C4-2B (cell line): ENCODE measurements around the gene DDR1.
A peak's percentile ranks its signal among the peaks of the same experiment; 100 is the strongest.

Experiments
- ZFX ChIP-seq: fragments of 450-650 bp; IDR thresholded peaks from 2 replicates; pipeline ENCODE4 v1.6.1; 2017
- TF ChIP-seq, protein P1 (sequence below): fragments of 450-650 bp; conservative IDR thresholded peaks from 2 replicates; pipeline ENCODE4 v1.5.1; 2017; ENCODE audit warnings: mild to moderate bottlenecking

DNA sequence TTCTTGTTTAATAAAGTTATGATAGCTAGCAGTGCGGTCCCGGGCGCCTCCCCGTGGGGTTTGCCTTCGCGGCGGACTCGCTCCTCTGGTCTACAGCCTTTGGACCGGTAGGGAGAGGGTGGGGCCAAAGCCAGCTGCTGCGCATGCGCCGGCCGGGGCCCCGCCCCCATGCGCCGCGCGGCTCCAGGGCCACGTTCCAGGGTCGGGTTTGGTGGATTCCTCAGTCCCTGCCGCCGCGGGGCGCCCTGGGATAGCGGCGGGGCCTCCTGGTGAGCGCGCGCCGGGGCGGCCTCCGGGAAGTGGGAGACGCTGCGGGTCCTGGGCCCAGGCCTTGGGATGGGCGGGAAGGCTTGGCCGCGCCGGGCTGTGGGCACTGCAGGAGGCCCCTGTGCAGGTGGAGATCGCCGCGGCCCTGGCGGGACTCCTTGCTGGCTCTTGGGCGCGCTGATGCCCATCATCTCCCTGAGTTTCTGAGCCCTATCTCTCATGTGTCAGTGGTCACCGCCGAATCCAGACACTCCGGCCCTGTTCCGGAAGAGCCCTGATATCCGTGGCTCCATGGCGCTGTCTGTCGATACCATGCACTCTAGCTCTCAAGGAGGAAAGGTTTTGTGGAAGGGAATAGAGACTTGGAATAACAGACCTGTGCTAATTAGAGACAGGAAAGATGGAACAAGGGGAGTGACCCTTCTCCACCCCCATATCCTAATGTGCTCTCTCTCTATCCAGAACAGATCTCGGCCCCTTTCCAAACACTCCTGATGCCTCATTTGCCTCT is 29.9 kb downstream of the DDR1 start, which contains the start of gene VARS2:
- TF ChIP-seq, protein P1, sequence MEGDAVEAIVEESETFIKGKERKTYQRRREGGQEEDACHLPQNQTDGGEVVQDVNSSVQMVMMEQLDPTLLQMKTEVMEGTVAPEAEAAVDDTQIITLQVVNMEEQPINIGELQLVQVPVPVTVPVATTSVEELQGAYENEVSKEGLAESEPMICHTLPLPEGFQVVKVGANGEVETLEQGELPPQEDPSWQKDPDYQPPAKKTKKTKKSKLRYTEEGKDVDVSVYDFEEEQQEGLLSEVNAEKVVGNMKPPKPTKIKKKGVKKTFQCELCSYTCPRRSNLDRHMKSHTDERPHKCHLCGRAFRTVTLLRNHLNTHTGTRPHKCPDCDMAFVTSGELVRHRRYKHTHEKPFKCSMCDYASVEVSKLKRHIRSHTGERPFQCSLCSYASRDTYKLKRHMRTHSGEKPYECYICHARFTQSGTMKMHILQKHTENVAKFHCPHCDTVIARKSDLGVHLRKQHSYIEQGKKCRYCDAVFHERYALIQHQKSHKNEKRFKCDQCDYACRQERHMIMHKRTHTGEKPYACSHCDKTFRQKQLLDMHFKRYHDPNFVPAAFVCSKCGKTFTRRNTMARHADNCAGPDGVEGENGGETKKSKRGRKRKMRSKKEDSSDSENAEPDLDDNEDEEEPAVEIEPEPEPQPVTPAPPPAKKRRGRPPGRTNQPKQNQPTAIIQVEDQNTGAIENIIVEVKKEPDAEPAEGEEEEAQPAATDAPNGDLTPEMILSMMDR = peak; percentile 76
- TF ChIP-seq ZFX = peak; percentile 93; the same call in 1 of the 2 replicates
